GM19463 (cell line): ENCODE data around the gene LGR6.
A peak's percentile ranks its signal among the peaks of the same experiment; 100 is the strongest.
"Not testable (repeated sequence)": the region's sequence is repeated elsewhere in the genome, so short reads cannot be mapped to it uniquely, and the experiment has no call there.

Experiments used
- ATAC-seq: cut with Tn5 transposase; IDR thresholded peaks from one replicate; pipeline ENCODE4 v1.9.1; 2021; ENCODE audit warnings: mild to moderate bottlenecking, moderate library complexity; ENCODE audit not compliant: unreplicated experiment

Gene LGR6

DNA sequence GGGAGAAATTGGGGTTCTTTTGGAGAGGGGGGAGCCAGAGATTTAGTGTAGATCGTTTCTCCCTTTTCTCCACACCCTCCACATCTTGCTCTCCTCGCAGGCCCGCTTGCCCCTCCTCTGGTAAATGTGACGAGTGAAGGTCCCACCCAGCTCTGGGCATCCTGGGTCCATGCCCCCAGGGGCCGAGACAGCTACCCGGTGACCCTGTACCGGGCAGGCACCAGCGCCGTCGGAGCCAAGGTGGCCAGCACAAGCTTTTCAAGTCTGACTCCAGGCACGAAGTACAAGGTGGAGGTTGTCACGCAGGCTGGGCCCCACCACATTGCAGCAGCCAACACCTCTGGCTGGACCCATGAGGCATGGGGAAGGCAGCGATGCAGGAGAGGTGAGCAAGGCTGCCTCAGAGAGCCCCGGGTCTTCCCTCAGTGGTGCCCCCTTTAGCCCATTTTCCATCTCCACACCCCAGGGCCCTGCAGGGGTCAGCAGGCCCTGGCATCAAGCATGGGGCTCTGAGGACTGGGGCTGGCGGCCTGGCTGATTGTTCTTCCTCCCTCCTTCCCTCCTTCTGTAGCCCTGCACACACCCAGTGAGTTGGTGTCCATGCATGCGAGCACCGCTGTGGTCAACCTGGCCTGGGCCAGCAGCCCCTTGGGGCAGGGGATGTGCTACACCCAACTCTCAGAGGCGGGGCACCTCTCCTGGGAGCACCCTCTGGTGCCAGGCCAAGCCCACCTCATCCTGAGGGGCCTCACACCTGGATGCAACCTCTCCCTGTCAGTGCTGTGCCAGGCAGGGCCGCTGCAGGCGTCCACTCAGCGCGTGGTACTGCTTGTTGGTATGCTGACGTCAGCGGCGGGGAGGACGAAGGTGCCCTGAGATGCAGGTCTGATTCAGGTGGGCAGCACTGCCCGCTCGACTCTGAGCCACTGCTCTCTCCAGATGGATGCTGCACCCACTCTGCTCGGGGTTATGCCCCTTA is 16.4 kb upstream of the LGR6 start:
- ATAC-seq, result no peak

GRCh38 chr1:202179828-202180750 is 13.5 kb upstream of the LGR6 start:
- no peak for ATAC-seq

DNA sequence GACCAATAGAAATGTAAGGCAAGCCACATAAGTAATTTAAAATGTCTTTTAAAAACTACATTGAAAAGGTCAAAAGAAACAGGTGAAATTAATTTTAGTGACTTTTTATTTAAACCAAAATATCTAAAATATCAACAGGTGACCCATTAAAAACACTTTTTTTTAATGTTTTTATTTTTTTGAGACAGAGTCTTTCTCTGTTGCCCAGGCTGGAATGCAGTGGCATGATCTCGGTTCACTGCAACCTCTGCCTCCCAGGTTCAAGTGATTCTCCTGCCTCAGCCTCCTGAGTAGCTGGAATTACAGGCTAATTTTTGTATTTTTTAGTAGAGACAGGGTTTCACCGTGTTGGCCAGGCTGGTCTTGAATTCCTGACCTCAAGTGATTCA is 12.9 kb upstream of the LGR6 start:
- not testable (repeated sequence) for ATAC-seq

DNA sequence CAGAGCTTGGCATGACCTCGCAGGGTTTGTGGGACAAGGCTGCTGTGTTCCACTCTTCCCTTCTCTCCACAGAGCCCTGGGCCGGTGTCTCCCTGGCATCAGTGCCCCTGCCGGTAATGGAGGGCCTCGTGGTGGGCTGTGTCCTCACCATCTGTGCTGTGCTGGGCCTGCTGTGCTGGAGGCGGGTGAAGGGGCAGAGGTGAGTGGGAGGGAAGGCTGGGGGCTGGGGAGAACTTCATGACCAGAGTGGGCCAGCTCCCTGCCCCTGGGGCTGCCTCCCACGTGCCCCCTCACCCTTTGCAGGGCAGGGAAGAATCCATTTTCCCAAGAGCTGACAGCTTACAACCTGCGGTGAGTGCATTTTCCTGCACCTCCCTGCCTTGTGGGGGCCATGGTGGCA is 12.0 kb upstream of the LGR6 start:
- no peak for ATAC-seq

DNA sequence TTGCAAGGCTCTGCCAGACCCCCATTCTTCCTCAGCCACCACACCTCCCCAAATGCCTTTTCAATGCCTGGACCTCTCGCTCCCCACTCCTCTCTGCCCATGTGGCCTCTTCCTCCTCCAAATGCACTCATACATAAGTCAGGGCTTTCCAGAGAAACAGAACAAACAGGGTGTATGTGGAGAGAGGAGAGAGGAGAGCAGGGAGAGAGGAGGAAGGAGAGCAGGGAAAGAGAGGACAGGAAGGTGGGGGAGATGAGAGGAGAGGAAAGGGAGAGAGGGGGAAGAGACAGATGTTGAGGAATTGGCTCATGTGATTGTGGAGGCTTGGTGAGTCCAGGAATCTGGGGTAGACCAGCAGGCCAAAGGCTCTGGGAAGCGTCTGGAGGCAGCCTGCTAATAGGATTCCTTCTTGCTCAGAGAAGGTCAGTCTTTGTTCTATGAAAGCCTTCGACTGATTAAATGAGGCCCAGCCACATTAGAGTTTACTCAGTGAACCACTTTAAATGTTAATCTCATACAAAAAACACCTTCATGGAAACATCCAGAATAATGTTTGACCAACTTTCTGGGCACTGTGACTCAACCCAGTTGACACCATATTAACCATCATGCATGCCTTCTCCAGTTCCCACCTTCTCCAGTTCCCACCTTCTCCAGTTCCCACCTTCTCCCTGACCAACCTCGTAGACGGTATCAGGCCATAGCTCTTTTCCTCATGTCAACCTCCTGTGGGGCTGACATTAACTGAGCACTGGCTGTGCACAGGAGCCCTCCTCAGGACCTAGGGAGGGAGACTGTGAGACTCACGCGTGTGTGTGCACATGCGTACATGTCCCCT is 11.3 kb upstream of the LGR6 start:
- no peak for ATAC-seq

- peak; percentile 57 for ATAC-seq
Observed at GRCh38 chr1:202184750-202185460, 8.7 kb upstream of the LGR6 start.

- no peak for ATAC-seq
Observed at GRCh38 chr1:202186327-202186726, 7.3 kb upstream of the LGR6 start.

GRCh38 chr1:202187041-202187671 is 6.4 kb upstream of the LGR6 start:
- ATAC-seq, result no peak

- ATAC-seq, result no peak
Observed at GRCh38 chr1:202187697-202188407, 5.7 kb upstream of the LGR6 start.

DNA sequence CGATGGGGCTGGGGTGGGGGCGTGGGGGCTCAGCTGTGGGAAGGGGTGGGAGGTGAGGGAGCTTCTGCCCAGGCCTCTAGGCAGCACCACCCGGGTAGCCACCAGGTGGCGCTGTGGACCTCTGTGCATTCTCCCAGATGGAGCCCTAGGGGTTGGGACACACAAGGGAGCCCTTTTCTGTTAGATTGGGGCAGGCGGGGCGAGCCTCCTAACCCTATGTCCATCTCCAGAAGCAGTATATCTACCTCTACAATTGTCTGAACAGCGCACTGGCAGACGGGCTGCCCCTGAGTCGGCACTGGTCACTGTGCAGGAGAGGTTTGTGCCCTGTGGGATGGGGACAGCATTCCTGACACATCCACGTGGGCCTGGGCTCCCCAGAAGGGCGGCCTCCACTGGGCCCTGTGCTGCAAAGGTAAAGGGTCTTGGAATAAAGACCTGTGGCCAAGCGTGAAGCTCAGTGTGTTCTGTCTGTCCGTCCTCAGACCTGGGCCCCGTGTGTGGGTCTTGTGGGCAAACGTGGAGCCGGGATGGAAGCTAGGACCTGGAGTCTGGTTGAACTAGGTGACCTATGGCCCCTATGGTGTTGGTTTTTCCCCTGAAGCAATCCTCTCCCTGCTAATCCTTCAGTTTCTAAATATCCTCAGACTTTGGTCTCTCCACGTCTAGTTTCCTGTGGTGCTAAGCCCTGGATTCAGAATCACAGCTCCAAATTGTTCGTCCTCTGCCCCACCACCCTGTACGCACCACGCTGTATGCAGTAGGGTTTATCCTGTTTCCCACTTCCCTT is 4.4 kb upstream of the LGR6 start:
- ATAC-seq, result no peak

DNA sequence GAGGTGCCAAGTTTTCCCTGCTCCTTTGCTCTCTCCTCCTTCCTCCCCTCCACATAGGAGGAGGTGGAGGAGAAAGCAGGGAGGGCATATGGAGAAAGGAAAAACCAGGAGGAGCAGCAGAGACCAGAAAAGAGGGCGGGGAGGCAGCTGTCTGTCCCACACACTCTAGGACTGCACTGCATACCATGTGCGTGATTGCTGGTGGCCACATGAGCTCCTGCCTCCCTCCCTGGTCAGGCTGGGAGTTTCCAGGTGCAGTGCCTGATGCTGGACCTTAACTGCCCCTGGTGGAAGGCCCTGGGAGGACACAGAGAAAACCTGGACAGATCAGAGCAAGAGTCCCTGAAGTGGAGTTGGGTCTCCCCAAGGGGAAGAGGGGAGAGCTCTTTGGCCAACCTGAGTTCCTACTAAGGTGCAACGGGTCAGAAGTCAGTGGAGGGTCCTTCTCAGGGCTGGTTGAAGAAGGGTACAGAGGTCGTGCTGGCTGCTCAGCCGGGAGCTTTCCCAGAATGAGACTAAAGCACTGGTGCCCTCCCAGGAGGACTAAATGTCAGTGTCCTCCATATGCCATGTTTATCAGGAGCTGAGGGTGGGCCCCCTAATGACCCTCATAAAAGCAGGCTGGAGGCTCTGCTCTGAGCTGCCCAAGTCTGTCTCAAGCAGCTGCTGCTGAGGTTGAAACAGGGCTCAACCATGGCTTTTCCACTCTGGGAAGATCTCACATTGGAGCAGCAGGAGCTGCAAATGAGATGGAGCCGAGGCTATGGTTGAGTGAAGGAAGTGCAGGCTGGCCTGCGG is 3.5 kb upstream of the LGR6 start:
- ATAC-seq, result no peak

GRCh38 chr1:202191391-202191790 is 2.2 kb upstream of the LGR6 start:
- not testable (repeated sequence) for ATAC-seq

DNA sequence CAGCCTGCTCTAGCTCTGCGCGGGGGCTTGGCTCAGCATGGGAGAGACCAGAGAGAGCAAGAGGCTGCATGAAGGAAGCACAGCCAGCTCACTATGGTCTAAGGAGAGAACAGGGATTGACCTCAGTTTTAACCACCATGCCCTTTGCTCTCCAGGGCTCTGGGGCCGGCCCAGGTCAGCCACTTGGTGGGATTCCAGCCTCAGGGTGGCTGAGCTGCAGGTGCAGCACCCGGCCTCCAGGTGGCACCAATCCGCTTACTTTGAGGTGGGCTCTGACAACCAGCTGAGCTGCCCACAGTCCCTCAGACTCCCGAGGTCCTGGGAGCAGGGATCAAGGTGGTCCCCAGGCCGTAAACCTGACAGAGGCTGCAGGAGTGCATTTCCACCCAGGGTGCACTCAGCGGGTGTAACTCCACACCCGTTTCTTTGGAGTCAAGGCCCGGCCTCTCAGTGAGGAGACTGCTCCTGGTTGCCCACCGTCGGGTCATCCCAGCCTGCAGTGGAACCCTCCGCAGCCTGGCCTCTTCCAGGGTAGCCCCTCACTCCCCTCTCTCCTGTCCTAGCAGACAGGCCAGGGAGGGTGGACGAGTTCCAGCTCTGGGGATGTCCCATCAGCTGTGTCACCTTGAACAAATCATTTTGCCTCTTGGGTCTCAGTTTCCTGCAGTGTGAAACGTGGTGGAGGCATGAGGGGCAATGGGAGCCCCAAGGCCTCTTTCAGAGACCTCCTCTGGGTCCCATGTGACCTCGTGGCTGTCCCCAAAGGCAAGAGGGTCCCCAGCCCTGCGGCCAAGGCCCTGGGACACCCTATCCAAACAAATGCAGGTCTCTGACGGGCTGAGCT is 607 bp upstream of the LGR6 start:
- no peak for ATAC-seq

DNA sequence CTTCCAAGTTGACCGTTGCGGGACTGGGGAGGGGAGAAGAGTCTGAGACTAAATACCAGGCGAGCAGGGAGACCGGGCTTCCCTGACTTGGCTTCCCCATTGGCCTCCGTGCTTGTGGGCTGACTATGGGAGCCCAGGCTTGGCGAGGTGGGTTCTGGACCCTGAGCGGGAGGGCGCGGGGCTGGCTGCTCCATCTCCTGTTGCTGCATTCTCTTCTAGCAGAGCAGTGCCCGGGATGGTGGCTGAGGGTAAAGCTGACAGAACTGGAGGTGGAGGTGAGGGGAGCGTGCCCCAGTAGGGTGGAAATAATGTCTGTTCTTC is 689 bp downstream of the LGR6 start:
- ATAC-seq, result no peak

DNA sequence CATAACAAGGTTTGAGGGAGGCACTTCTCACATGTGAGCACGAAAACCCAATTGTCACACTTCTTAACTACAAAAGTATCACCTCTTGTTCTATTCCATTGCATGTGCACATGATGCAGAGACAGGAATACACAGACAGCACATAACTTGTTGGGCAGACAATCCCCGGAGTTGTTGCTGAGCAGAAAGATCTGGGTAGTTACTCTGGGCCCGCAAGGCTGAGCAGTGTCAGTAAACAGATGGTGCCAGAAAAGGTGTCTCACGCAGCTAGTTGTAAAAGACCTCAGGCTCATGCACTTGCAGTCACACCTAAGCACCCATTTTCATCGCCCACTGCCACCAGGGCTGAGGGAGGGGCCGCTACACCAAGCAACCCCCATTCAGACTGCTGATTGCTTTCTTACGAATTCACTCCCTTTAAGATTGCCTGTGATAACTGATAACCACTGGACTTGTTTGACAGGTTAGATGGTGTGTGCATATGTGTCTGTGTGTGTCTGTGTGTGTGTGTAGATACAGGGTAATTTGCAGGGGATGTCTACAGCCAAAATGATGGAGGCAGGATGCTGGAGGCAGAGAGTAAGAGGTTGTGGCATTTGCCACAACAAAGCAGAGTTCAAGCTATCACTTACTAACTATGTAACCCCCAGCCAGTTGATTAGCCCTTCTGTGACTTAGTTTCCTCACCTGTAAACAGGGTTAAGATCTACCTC is 4.2 kb downstream of the LGR6 start:
- no peak for ATAC-seq

DNA sequence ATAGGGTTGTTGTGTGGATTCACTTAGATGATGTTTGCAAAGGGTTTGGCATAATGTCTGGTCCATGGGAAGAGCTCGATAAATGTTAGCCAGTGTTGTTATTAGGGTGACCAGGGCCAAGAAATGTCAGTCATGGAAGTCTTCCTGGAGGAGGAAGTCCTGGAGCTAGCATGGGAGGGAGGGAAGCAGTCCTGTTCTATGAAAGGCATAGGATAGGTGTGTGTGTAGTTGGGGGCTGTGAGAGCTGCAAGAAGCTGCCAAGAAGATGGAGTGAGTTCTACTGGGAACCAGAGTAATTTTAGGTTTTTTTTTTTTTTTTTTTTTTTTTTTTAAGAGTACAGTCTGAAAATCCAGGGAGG is 4.7 kb downstream of the LGR6 start:
- no peak for ATAC-seq
